Keratinocyte (primary cell): ENCODE data around the gene TUT4. TPM values are rescaled to one million over a fixed set of nuclear protein-coding genes. Genes with fewer than 3 reads are reported as not detected.

ENCODE experiments used
- DNase-seq: peaks from one replicate; pipeline ENCODE4 v3.0.0-alpha.2; 2011; ENCODE audit warnings: low read depth, missing footprints, low spot score
- FAIRE-seq: peaks from 2 replicates; lab custom pipeline; 2011; peaks lifted over from hg19 to GRCh38; lab: Jason Lieb, UNC
- H2AFZ ChIP-seq: 2 replicates; pipeline ENCODE4 v1.6.0; 2012; ENCODE audit warnings: low read length, control low read depth, inconsistent platforms; ENCODE audit not compliant: control insufficient read depth
- H3K27ac ChIP-seq: 2 replicates; pipeline ENCODE4 v1.5.1; 2011; ENCODE audit warnings: low read length; ENCODE audit not compliant: control insufficient read depth, insufficient read depth
- H3K27me3 ChIP-seq: 3 replicates; pipeline ENCODE4 v1.6.0; 2011; ENCODE audit warnings: low read length; ENCODE audit not compliant: control insufficient read depth, insufficient read depth; ENCODE audit errors: extremely low read depth
- H3K36me3 ChIP-seq, 2 experiments: 2 replicates in 1 of 2; 3 replicates in 1 of 2; pipeline ENCODE4 v1.5.1; 2011; ENCODE audit warnings: low read length in 2 of 2, mild to moderate bottlenecking in 1 of 2; ENCODE audit not compliant: control insufficient read depth in 2 of 2, insufficient read depth in 2 of 2; ENCODE audit errors: extremely low read depth in 1 of 2
- H3K4me1 ChIP-seq: 3 replicates; pipeline ENCODE4 v1.5.1; 2011; ENCODE audit warnings: low read length; ENCODE audit not compliant: control insufficient read depth, insufficient read depth; ENCODE audit errors: extremely low read depth
- H3K4me2 ChIP-seq: 3 replicates; pipeline ENCODE4 v1.6.0; 2011; ENCODE audit warnings: low read depth, low read length; ENCODE audit not compliant: control insufficient read depth, insufficient read depth; ENCODE audit errors: extremely low read depth
- H3K4me3 ChIP-seq, 3 experiments: fragments of 200-600 bp in 1 of 3; sonication (generic) in 1 of 3; 2 replicates in 2 of 3; 3 replicates in 1 of 3; pipeline ENCODE4 v1.5.1; 2011 to 2016; ENCODE audit warnings: low read length in 3 of 3, mild to moderate bottlenecking in 3 of 3, control low read depth in 2 of 3, inconsistent platforms in 1 of 3, low read depth in 1 of 3, mixed read lengths in 1 of 3, mixed run types in 1 of 3, moderate library complexity in 1 of 3; ENCODE audit not compliant: control insufficient read depth in 2 of 3, insufficient read depth in 2 of 3; ENCODE audit errors: extremely low read depth in 1 of 3
- H3K79me2 ChIP-seq: 2 replicates; pipeline ENCODE4 v1.6.0; 2012; ENCODE audit warnings: low read length; ENCODE audit not compliant: control insufficient read depth, insufficient read depth
- H3K9ac ChIP-seq: 3 replicates; pipeline ENCODE4 v1.6.0; 2011; ENCODE audit warnings: low read length; ENCODE audit not compliant: control insufficient read depth, insufficient read depth; ENCODE audit errors: extremely low read depth
- H3K9me1 ChIP-seq: 3 replicates; pipeline ENCODE4 v1.6.0; 2011; ENCODE audit warnings: low read length; ENCODE audit not compliant: control insufficient read depth, insufficient read depth; ENCODE audit errors: extremely low read depth
- H3K9me3 ChIP-seq: 2 replicates; pipeline ENCODE4 v1.5.1; 2012; ENCODE audit warnings: low read depth, low read length; ENCODE audit not compliant: control insufficient read depth
- H4K20me1 ChIP-seq: 3 replicates; pipeline ENCODE4 v1.6.0; 2011; ENCODE audit warnings: low read length; ENCODE audit not compliant: control insufficient read depth, insufficient read depth; ENCODE audit errors: extremely low read depth
- EZH2 ChIP-seq: IDR thresholded peaks from one replicate; pipeline ENCODE4 v1.6.1; 2012; ENCODE audit warnings: inconsistent platforms, mild to moderate bottlenecking, low read length, moderate library complexity
- dilution Hi-C: fragments of 300-500 bp; cut with MboI; formaldehyde crosslinking; loops from one replicate; pipeline ENCODE4 v1.7.0; 2020; ENCODE audit warnings: low sequenced_read_pairs; ENCODE audit not compliant: extremely low pct_ligation_motif_present
- polyA plus RNA-seq, 5 experiments: library from polyadenylated mRNA; depleted of rRNA in 3 of 5; stranded (reverse) in 3 of 5; stranded (forward) in 1 of 5; unstranded in 1 of 5; fragments of >200 nt; gene quantifications; 1 replicate in 1 of 5; 2 replicates in 3 of 5; 3 replicates in 1 of 5; pipeline versions ENCODE4 v1.2.1 to v1.2.3, GENCODE V29; 2011 to 2012; ENCODE audit warnings: missing spikeins in 2 of 5, low read depth in 1 of 5, low replicate concordance in 1 of 5
- TF ChIP-seq, protein P1 (sequence below), 3 experiments: IDR thresholded peaks in 1 of 3; conservative IDR thresholded peaks in 1 of 3; optimal IDR thresholded peaks in 1 of 3; 2 replicates in 2 of 3; 3 replicates in 1 of 3; pipeline versions ENCODE3 to v1.5.1; 2011; ENCODE audit warnings: low read length in 3 of 3, mild to moderate bottlenecking in 3 of 3, moderate library complexity in 2 of 3, control low read depth in 1 of 3, inconsistent platforms in 1 of 3; ENCODE audit not compliant: insufficient read depth in 2 of 3; ENCODE audit errors: extremely low read depth in 1 of 3

Gene TUT4
- polyA plus RNA-seq, 1 donor (not counting 4 experiments of a cell fraction or from before 2014, with no cell fraction given): 27.5 TPM

GRCh38 chr1:52454779-52455178 lies 98.1 kb downstream of the TUT4 start:
- H3K4me2 ChIP-seq: no peak overlapping the region
- no peaks in the 10 kb centered on the region for H3K4me1 ChIP-seq
- TF ChIP-seq, protein P1, sequence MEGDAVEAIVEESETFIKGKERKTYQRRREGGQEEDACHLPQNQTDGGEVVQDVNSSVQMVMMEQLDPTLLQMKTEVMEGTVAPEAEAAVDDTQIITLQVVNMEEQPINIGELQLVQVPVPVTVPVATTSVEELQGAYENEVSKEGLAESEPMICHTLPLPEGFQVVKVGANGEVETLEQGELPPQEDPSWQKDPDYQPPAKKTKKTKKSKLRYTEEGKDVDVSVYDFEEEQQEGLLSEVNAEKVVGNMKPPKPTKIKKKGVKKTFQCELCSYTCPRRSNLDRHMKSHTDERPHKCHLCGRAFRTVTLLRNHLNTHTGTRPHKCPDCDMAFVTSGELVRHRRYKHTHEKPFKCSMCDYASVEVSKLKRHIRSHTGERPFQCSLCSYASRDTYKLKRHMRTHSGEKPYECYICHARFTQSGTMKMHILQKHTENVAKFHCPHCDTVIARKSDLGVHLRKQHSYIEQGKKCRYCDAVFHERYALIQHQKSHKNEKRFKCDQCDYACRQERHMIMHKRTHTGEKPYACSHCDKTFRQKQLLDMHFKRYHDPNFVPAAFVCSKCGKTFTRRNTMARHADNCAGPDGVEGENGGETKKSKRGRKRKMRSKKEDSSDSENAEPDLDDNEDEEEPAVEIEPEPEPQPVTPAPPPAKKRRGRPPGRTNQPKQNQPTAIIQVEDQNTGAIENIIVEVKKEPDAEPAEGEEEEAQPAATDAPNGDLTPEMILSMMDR (optimal IDR thresholded peaks at IDR 0.05 in 1 of 3, IDR thresholded peaks at IDR 0.05 in 1 of 3, conservative IDR thresholded peaks at IDR 0.05 in 1 of 3; ENCODE audit: extremely low read depth in 1 of 3, insufficient read depth in 2 of 3, low read length in 3 of 3): no peak
- TF ChIP-seq EZH2: no peak
- H3K9ac ChIP-seq: no peak overlapping the region
- H2AFZ ChIP-seq: no peak overlapping the region
- H3K79me2 ChIP-seq: no peaks in the 10 kb centered on the region
- FAIRE-seq (no peak), DNase-seq (no peak)
- no peaks in the 10 kb centered on the region for H3K27me3 ChIP-seq
- no peaks in the 10 kb centered on the region for H4K20me1 ChIP-seq
- no peaks in the 10 kb centered on the region for H3K9me3 ChIP-seq
- H3K9me1 ChIP-seq: no peaks in the 10 kb centered on the region
- H3K27ac ChIP-seq: no peak overlapping the region
- H3K4me3 ChIP-seq: no peak overlapping the region
- dilution Hi-C loops: no loop called here
- H3K36me3 ChIP-seq: no peaks in the 10 kb centered on the region

- Histone ChIP-seq H2AFZ (no peak overlapping the region), H3K4me3 (no peak overlapping the region), H3K9me1 (no peaks in the 10 kb centered on the region), H3K79me2 (no peaks in the 10 kb centered on the region), H3K9me3 (no peaks in the 10 kb centered on the region), H3K27me3 (no peaks in the 10 kb centered on the region), H4K20me1 (no peaks in the 10 kb centered on the region), H3K36me3 (no peaks in the 10 kb centered on the region), H3K4me1 (no peaks in the 10 kb centered on the region), H3K4me2 (no peak overlapping the region), H3K27ac (no peak overlapping the region), H3K9ac (no peak overlapping the region)
- FAIRE-seq (no peak), DNase-seq (no peak)
- dilution Hi-C loops: no loop called here
- TF ChIP-seq, protein P1 (optimal IDR thresholded peaks at IDR 0.05 in 1 of 3, IDR thresholded peaks at IDR 0.05 in 1 of 3, conservative IDR thresholded peaks at IDR 0.05 in 1 of 3; ENCODE audit: extremely low read depth in 1 of 3, insufficient read depth in 2 of 3, low read length in 3 of 3): no peak
- TF ChIP-seq EZH2: no peak
Observed at GRCh38 chr1:52454127-52454526, 98.8 kb downstream of the TUT4 start.
